HG02798 (cell line): ENCODE results near the gene IFT57.
A peak's percentile ranks its signal among the peaks of the same experiment; 100 is the strongest.
"Not testable (repeated sequence)": the region's sequence is repeated elsewhere in the genome, so short reads cannot be mapped to it uniquely, and the experiment has no call there.

Source experiments
- ATAC-seq: cut with Tn5 transposase; IDR thresholded peaks from one replicate; pipeline ENCODE4 v1.9.1; 2021; ENCODE audit warnings: mild to moderate bottlenecking; ENCODE audit not compliant: unreplicated experiment, poor library complexity

Gene IFT57

GRCh38 chr3:108221911-108222852, at the start of gene IFT57:
TSS of gene IFT57 (minus strand) at chr3:108222424. CDS start at chr3:108222322, 102 bp downstream.
- ATAC-seq, result peak; percentile 97

- ATAC-seq, result no peak
Observed at GRCh38 chr3:108271626-108272025, 49.4 kb upstream of the IFT57 start.

- ATAC-seq, result not testable (repeated sequence)
Observed at GRCh38 chr3:108268235-108268634, 46.0 kb upstream of the IFT57 start.

GRCh38 chr3:108264534-108265298, 42.5 kb upstream of the IFT57 start:
- peak; percentile 90 for ATAC-seq

GRCh38 chr3:108255131-108255530, 32.9 kb upstream of the IFT57 start:
- ATAC-seq, result no peak

- ATAC-seq, result no peak
Observed at GRCh38 chr3:108251844-108252243, 29.6 kb upstream of the IFT57 start.

- ATAC-seq, result no peak
Observed at GRCh38 chr3:108251265-108251664, 29.0 kb upstream of the IFT57 start.

- ATAC-seq, result no peak
Observed at GRCh38 chr3:108250626-108251025, 28.4 kb upstream of the IFT57 start.

- no peak for ATAC-seq
Observed at GRCh38 chr3:108243243-108243642, 21.0 kb upstream of the IFT57 start.

GRCh38 chr3:108242776-108243175, 20.6 kb upstream of the IFT57 start:
- ATAC-seq, result no peak

GRCh38 chr3:108241721-108242120, 19.5 kb upstream of the IFT57 start:
- no peak for ATAC-seq

- no peak for ATAC-seq
Observed at GRCh38 chr3:108241146-108241545, 18.9 kb upstream of the IFT57 start.

- ATAC-seq, result no peak
Observed at GRCh38 chr3:108239082-108239481, 16.9 kb upstream of the IFT57 start.

- no peak for ATAC-seq
Observed at GRCh38 chr3:108235290-108235689, 13.1 kb upstream of the IFT57 start.

- no peak for ATAC-seq
Observed at GRCh38 chr3:108234387-108234957, 12.2 kb upstream of the IFT57 start.

- ATAC-seq, result no peak
Observed at GRCh38 chr3:108228286-108228685, 6.1 kb upstream of the IFT57 start.

GRCh38 chr3:108227131-108227530, 4.9 kb upstream of the IFT57 start:
- ATAC-seq, result no peak

- ATAC-seq, result no peak
Observed at GRCh38 chr3:108225221-108225620, 3.0 kb upstream of the IFT57 start.

GRCh38 chr3:108223928-108224327, 1.7 kb upstream of the IFT57 start:
- no peak for ATAC-seq

GRCh38 chr3:108222853-108223565, 785 bp upstream of the IFT57 start:
- no peak for ATAC-seq
